ENCODE data around the gene POU3F1.

Gene POU3F1

DNA sequence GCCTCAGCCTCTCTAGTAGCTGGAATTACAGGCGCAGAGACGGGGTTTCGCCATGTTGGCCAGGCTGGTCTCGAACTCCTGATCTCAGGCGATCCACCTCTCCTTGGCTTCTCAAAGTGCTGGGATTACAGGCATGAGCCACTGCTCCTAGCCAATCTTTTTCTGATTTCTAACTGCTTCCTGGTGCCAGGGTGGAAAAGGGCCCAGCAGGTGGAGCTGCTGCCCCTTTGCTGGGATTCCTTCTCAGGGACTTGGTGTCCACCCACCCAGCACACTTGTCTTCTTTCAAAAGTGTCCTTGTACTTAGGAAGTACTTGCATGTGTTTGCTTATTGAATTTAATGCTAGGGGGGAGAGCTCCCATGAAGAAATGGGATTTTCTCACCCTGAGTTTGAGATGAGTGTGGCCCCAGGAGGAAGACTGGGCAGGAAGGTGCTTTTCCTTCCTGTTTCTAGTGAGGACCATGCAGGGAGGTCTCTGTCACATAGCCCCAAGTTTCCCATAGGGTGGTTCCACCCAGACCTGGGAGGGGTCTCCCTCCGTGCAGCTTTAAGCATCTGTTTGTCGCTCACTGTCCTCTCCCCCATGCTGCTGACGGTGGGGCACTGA lies 19.9 kb downstream of the POU3F1 start:
- peak; percentile 76 for DNase-seq

DNA sequence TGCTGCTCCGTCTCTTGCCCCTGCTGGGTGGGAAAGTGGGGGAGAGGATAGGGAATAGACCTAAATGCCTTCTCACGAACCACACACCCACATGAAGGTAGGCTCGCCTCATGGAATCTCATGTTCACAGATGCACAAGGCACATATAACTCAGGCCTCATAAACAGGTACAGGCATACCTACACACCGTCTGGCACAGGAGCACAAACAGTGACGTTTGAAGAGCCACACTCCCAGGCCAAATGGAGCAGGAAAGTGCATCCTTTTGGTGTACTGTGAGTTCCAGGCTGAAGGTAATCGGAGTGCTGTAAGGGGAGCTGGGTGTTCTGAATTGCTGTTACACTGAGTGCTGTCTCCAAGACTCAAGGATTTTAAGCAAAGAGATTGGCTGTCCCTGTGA lies 20.9 kb downstream of the POU3F1 start:
- no peak for DNase-seq

DNA sequence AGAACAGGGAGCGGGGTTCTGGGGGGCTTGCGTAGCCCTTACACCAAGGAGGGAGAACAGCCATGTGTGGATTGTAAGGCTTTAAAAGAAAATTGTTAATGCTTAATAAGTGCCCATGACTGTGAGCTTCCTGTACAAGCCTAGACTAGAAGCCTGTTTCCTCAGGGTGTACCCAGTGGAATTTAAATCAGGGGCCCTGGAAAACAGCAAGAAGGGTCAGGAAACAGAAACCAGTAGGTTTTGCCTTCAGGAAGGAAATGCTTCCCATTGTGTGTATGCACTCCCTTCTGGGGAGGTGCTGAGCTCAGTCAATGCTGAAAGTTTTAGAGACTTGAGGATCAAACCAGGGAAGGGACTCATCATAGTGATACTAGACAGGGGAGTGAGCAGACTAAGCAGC lies 21.4 kb downstream of the POU3F1 start:
- no peak for DNase-seq

DNA sequence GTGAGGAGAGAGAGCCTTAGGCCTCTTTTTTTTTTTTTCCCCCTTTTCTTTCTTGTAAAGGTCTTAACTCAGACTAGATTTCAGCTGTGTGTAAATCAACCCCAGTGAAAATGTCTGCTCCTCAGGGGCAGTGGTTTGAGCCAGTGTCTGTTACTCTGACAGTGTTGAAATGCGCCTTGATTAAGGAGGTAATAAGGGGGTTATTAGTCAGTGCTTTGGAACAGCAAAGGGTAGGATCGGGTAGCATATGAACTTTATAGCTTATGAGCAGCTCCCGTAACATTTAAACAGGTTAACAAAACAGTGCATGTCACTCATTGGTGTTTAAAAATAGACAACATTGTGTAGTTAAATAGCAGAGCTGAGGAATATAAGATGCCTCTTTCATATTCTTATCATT lies 23.8 kb downstream of the POU3F1 start:
- no peak for DNase-seq

DNA sequence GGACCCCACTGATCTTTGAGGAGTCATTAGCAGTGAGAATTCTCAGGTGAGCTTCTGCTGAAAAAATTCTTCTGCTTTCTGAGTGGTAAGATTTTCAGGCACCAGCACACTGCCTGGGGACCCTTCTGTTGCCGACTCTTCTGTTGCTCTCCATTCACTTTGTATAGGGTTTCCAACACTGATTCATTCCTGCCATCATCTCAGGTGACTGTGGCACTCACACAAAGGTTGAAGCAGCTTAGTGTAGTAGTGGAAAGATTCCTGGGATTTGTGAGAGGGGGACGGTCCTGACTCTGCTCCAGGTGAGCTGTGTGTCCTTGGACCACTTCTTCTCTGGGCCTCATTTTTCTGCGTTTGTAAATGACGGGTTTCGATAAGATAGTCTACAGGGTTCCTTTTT lies 24.6 kb downstream of the POU3F1 start:
- no peak for DNase-seq

DNA sequence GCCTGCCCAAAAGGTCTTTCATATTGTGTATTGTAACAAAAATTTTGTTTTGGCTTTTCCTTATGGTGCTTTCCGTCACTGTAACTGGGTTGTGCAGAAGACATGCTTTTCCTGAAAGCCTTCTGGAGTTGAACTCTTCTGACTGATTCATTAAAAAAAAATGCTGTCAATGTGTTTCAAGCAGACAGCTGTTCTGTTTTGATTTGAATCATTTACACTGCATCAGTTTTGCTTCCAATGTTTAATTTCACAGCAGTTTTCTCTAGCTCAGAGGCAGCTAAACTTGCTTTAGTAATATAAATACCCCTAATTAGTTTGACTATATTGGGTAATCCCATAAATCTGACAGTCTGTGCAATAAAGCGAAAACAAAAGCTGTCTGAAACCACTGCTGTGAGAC lies 26.2 kb downstream of the POU3F1 start:
- no peak for DNase-seq

DNA sequence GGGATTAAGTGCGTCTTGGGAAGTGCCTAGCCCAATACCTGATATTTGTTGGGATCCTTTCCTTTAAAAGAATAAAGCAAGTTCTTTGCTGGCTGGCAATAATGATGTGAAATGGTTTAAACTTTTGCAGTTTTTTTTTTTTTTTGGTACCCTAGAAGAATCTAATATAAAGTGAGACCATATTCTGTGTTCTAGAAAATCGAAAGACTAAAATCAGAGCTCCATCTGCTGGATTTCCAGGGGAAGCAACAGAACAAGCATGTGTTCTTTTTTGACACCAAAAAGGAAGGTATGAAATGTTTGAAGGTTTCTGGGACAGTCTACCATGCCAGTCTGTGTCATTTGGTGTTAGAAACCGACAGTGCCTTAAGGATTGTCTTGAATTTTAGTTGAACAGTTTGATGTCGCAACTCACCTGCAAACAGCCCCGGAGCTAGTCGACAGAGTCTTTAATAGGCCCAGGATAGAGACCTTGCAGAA lies 27.7 kb downstream of the POU3F1 start:
- no peak for DNase-seq

DNA sequence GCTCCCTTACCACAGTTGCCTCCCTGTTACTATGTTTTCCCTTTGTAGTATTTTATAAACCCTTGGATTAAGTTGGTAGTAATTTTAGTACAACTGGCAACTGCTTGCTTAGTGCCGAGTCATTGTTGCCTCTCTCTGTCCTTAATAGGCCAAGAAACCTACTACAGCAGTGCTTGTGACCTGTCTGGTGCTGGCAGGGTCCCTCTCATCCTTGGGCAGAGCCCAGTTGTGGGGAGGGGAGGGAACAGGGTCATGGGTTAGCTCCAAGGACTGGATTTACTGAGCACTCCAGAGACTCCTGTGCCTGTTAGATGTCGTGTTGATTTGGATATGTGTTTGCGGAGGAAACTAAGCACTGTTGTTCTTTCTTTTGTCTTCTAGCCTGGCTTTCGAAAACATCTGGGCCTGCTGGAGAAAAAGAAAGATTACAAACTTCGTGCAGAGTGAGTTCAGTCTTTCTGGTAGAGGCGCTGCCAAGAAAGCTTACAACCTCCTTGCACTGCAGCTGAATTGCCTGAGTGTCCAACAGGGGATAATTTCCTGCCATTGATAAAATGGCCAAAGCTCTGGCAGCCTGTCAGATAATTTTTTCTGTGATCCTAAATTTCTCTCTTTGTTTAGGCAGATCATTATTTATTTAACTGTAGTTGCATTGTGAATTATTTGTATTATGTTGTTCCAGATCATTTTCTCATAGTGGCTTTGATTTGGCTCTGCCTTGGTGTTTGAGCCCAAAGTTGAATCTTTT lies 30.4 kb downstream of the POU3F1 start:
- DNase-seq, result no peak

DNA sequence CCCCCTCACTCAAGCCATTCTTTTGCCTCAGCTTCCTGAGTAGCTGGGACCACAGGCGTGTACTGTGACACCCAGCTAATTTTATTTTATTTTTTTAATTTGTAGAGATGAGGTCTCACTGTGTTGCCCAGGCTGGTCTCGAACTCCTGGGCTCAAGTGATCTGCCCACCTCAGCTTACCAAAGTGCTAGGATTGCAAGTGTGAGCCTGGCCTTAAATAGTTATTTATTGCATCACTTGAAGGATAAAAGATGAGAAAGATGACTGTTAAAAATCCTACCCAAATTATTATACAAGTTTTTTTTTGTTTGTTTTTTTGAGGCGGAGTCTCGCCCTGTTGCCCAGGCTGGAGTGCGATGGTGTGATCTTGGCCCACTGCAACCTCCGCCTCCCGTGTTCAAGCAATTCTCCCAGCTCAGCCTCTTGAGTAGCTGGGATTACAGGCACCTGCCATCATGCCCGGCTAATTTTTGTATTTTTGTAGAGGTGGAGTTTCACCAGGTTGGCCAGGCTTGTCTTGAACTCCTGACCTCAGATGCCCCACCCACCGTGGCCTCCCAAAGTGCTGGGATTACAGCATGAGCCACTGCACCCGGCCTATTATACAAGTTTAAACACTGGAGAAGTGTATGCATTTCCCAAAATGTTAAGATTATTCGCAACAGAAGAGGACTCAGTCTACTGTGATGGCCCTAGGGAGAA lies 31.7 kb downstream of the POU3F1 start:
- no peak for DNase-seq

DNA sequence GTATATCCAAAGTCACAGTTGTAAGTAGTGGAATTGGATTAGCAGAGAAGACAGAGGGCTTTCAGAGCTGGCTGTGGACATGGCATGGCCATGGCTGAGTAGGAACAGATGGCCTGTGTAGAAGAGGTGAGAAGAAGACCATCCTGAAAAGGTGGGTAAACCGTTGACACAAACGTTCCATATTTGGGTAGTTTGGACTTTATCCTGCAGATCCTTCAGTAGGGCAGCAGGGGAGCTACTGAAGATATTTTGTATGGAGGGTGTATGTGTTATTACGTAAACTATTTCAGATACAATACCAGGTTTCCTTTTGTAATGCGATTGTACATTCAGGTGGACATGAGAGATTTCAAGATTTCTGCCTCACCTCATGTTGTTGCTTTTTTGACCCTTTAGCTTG lies 32.4 kb downstream of the POU3F1 start:
- DNase-seq, result no peak

DNA sequence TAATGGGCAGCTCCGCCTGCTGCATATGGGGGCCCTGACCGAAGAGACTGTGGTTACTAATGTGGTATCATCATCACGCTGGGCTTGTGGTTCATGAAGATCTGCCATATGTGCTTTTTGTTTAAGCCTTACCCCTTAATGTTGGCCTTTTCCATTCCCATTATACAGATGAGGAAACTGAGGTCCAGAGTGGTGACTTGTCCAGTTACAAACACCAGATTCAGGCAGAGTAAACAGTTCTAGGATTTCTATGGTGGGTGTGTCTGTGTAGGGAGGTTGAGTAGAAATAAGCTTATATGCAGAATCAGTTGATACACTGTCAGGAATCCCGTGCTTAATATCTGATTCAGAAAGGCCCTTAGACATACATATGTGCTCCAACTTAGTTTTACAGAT lies 33.4 kb downstream of the POU3F1 start:
- DNase-seq, result no peak

DNA sequence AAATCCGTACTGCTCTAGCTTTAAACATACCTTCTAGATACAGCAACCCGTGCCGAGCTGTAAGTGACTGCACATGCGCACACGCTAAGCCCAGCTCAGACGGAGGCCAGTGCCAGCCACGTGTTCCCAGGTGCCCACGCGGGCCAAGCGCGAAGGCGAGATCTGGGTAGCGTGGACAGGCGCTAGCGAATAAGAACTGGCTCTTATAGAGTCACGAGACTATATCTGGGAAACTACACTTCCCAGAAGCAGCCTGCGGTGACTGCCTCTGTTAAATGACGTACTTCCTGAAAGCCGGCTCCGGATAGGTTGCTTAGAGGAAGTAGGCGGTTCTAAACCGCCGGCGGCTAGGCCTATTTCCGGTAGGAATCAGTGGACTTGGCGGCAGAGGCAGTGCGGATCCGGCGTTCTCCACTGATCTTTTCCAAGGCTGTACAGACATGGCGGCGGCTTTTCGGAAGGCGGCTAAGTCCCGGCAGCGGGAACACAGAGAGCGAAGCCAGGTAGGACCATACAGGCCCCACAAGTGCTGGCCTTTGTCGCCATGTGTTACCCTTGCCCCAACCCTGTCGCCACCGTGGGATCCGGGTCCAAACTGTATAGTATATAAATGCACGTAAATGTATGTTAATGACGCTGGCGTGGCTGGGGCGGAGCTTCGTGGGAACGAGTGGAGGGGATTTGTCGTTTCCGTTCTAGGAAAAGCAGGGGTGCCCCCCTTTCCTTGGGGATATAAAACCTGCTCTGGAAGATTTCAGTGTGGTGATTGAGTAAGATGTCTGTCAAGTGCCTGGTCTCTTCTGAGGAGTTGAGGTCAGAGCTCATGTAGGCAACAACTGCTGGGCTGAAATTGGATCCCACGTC lies 34.0 kb downstream of the POU3F1 start, which contains the start of gene UTP11:
UTP11 (plus strand) TSS at position 372 of the 864 bp plus-strand sequence; CDS start at position 441, 69 bp downstream.
- peak; percentile 92 for DNase-seq

DNA sequence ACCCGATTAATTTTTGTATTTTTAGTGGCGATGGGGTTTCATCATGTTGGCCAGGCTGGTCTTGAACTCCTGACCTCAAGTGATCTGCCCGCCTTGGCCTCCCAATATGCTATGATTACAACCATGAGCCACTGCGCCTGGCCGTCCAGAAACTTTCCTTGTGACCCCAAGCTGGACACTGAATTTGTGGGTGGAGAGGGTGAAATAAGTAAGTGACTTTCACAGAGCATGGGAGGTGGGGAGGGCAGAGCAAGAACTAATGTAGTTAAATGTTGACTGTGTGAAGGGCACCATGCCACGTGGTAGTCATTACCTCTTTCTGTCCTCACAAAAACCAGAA lies 36.8 kb downstream of the POU3F1 start:
- DNase-seq, result peak; percentile 59

DNA sequence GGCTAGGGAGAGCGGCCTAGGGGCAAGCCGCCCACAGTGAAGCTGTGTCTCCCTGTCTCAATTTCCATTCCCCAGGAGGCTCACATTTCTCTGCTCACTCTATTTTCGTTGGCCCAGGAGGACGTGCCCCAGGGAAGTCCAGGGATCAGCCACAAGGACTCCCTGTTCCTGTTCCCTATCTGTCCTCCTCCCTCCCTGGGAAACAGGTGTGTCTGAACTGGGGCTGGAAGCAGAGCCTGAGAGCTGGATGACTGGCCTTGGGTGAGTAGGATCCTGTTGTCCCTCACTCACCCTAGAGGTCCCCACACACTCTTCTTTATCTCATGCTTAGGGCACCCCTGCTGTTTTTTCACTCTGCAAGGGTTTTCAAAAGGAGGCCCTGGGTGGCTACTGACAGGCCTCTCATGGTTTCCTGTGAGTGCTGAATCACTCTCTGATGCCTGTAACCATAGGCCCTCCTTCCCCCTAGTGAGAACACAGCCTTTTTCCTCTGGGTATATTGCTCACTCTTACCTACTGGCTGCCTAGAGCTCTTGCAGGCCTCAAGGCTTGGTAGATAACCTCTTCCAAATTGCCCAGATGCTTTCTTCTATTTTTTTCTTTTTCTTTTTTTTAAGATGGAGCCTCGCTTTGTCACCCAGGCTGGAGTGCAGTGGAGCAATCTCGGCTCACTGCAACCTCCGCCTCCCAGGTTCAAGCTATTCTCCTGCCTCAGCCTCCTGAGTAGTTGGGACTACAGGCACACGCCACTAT lies 37.3 kb downstream of the POU3F1 start:
- DNase-seq, result peak; percentile 81

DNA sequence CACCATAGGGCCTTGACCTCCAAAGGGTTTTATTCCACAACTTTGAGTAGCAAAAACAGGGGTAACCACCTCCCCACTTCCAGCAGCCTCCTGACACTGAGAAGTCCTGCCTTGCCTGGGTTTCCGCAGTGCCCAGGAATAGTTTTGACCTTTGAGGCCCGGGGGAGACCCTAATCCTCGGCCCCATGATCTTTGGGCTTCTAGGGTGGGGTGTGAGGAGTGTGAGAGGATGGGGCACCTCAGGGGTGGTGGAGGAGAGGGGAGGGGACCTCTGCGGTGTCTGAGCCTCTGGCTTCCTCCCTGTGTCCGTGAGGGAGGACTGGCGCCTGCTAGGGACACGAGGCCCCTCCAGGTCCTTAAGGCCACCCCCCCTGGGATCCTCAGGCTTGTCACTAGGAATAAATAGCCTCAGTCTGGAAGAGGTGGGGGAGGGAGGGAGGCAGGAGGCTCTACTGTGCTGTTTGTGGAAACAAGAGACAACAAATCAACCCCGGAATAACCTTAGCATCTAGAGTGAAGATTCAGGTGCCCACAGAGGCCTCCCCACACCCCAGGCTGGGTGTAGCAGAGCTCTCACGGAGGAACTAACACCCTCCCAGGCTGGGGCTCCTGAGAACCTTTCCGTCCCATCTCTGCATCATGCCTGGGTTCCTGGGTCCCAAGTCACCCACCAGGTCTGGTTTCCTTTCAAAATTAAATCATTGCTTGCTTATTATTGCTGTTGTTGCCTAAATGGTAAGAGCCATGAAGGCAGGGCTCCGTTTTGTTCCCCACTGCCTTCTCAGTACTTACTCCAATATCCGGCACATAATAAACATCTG lies 40.4 kb downstream of the POU3F1 start:
- peak; percentile 58 for DNase-seq

DNA sequence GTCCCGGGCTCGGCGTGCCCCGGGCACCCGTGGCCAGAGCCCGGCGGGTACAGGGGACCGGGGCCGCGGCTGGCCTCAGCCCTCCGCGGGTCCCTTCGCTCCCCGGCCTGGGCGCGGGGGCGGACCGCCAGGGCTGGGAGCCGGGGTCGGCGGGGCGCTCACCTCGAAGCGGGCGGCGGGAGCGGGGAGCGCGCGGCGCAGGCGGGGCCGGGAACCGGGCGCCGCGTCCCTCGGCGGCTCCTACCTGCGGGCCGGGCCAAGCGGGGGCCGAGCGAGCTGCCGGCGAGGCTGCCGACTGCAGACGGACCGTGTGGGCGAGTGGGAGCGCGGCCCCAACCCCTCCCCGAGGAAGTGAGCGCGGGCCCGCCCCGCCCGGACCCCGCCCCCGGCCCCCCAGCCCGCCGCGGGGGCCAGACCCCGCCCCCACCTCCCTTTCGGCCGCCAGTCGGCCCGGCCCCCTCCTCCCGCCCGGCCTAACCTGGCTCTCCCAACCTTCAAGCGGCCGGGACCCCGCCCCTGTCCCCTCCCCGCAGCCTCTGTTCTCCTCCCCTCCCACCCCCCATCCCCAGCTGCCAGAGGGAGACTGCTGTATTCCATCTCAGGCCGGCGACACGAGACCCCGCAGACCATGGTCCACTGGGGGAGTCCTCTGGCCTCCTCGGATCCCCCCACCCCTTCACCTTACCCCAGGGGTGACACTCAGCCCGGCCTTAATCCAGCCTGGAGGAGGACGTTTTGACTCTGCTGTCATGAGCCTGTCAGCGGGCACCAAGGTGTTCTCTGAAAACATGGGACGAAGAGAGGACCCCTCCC lies 41.2 kb downstream of the POU3F1 start, which contains the start of gene FHL3:
FHL3 (minus strand) TSS at position 320 of the 813 bp plus-strand sequence. CDS start 6,102 bp downstream, outside the sequence.
- DNase-seq, result peak; percentile 79

DNA sequence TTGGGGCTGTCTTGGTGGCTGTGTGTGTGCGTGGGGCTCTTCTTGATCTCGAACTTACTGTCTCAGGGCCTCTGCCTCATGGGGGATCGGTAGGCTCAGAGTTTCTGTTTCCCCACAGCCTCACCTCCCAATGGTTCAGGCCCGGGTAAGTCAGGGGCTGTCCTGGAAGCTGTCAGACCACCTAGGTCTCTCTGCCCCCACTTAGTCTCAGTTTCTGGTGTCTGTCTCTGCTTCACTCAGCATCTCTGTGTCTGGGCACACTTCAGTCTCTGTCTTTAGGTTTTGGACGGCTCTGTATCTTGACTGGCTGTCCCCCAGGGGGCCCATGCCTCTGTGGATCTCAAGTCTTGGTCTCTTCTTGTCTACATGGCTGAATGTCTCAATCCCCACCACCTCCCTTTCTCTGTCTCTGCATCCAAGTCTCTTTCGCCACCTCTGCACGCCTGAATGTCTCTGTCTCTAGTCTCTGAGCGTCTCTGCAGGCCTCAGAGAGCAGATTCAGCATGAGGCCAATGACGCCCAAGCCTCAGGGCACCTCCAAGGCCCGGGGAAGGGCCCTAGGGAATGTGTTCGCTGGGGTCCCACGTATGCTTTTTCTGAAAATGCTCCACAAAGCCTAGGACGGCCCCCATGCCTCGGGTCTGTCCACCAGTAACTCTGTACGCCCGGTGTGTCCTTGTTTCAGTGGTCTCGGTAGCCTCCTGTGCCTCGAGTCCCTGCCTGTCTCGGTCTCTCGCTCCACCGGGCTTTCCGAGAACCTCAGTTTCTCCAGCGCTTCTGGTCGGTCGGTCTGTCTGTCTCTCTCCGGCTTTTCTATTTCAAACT lies 42.1 kb downstream of the POU3F1 start:
- peak; percentile 79 for DNase-seq

DNA sequence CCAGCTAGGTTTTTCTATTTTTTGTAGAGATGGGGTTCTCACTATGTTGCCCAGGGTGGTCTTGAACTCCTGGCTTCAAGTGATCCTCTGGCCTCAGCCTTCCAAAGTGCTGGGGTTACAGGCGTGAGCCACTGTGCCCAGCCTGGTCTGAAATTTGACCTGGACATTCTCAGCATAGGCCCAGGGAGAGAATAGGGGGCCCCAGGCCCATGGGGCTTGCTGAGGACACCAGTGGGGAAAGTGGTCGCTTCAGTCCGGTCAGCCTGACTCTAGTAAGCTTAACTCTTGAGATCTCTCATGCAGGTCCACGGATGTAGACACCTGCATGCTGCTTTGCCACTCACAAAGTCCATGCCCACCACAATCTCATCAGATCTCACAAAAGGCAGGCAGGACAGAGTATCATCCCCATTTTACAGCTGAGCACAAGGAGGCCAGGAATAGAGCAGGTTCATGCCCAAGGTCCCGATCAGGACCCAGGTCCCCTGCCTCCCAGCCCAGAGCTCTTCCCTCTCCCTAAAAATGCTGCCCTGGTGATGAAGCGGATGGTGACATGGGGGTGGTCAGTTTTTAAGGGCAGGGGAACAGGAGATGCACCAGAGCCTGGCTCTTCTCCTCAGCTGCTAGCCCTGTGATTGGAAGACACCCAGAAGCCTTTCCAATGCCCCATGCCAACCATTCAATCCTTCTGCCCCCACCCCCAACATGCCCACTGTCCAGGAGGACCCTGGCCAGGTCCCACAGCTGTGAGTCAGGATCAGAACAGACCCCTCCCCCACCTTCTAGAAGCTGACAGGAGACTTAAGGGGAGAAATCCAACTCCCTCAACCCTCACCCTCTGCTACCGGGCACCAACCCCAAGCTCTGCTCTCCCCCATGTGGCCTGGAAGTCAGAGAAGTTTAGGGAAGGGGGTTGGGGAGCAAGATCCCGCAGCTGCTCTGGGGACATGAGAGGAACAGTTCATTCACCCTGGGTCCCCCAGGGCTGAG lies 43.0 kb downstream of the POU3F1 start:
- DNase-seq, result no peak

Data from activated CD8-positive, alpha-beta memory T cell treated with anti-CD3 and anti-CD28 coated beads for 24 hours (primary cell).